Stimulated activated CD8-positive, alpha-beta memory T cell treated with anti-CD3 and anti-CD28 coated beads, Interleukin-12 subunit alpha, Interleukin-12 subunit beta, amount 100 ng/mL, for 1 hour (primary cell): ENCODE measurements around the gene DHCR7.
"Not testable (repeated sequence)": the region's sequence is repeated elsewhere in the genome, so short reads cannot be mapped to it uniquely, and the experiment has no call there.

ENCODE experiments used
- DNase-seq: peaks from one replicate; pipeline ENCODE4 v3.0.0-alpha.2; 2020; ENCODE audit warnings: low read depth

The DHCR7 gene

GRCh38 chr11:71437879-71438278 lies 10.3 kb downstream of the DHCR7 start:
- no peak for DNase-seq

GRCh38 chr11:71437399-71437798 lies 10.8 kb downstream of the DHCR7 start:
- DNase-seq, result no peak

GRCh38 chr11:71436861-71437260 lies 11.3 kb downstream of the DHCR7 start:
- DNase-seq, result no peak

GRCh38 chr11:71435278-71435951 lies 12.8 kb downstream of the DHCR7 start:
- DNase-seq, result no peak

GRCh38 chr11:71434576-71435130 lies 13.5 kb downstream of the DHCR7 start:
- no peak for DNase-seq

GRCh38 chr11:71433648-71434450 lies 14.3 kb downstream of the DHCR7 start:
- no peak for DNase-seq

GRCh38 chr11:71432761-71433647 lies 15.2 kb downstream of the DHCR7 start:
- DNase-seq, result no peak

- DNase-seq, result no peak
These were observed 16.9 kb downstream of the DHCR7 start for GRCh38 chr11:71431271-71431670.

GRCh38 chr11:71430166-71430565 lies 18.0 kb downstream of the DHCR7 start:
- no peak for DNase-seq

- DNase-seq, result no peak
These were observed 18.5 kb downstream of the DHCR7 start for GRCh38 chr11:71429701-71430100.

GRCh38 chr11:71428861-71429435 lies 19.2 kb downstream of the DHCR7 start:
- no peak for DNase-seq

GRCh38 chr11:71426413-71426812 lies 21.8 kb downstream of the DHCR7 start:
- no peak for DNase-seq

GRCh38 chr11:71425860-71426259 lies 22.3 kb downstream of the DHCR7 start:
- DNase-seq, result no peak

- DNase-seq, result no peak
These were observed 22.8 kb downstream of the DHCR7 start for GRCh38 chr11:71425409-71425808.

- DNase-seq, result no peak
These were observed 24.9 kb downstream of the DHCR7 start for GRCh38 chr11:71423181-71423790.

- not testable (repeated sequence) for DNase-seq
These were observed 25.9 kb downstream of the DHCR7 start for GRCh38 chr11:71422318-71422717.

GRCh38 chr11:71421392-71421950 lies 26.7 kb downstream of the DHCR7 start:
- no peak for DNase-seq

- no peak for DNase-seq
These were observed 27.5 kb downstream of the DHCR7 start for GRCh38 chr11:71420455-71421241.

- no peak for DNase-seq
These were observed 29.6 kb downstream of the DHCR7 start for GRCh38 chr11:71418643-71419042.

- no peak for DNase-seq
These were observed 33.5 kb downstream of the DHCR7 start for GRCh38 chr11:71414645-71415044.
